Ecto neural progenitor cell (in vitro differentiated cells): Measurements from ENCODE around the gene RPS21.

Experiments used
- DNase-seq: peaks from one replicate; pipeline ENCODE4 v3.0.0-alpha.2; 2018; ENCODE audit warnings: low spot score

The RPS21 gene

DNA sequence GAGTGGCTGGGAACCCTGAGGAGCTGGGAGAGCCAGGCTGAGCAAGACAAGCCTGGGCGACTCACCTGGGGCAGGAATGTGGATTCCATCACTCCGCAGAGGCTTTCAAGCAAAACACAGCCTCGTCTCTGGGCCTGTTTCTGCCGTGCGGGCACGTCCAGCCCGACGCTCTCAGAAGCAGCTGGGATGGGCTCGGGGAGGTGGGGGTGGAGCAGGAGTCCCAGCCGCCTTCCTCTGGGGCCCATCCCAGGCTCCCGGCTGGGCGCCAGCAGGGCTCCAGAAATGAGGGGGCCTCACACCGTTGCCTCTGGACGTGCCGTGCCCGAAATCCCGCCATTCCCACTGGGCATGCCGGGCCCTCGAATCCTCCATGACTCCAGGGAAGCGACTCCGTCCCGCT is 8.7 kb upstream of the RPS21 start:
- DNase-seq, result no peak

DNA sequence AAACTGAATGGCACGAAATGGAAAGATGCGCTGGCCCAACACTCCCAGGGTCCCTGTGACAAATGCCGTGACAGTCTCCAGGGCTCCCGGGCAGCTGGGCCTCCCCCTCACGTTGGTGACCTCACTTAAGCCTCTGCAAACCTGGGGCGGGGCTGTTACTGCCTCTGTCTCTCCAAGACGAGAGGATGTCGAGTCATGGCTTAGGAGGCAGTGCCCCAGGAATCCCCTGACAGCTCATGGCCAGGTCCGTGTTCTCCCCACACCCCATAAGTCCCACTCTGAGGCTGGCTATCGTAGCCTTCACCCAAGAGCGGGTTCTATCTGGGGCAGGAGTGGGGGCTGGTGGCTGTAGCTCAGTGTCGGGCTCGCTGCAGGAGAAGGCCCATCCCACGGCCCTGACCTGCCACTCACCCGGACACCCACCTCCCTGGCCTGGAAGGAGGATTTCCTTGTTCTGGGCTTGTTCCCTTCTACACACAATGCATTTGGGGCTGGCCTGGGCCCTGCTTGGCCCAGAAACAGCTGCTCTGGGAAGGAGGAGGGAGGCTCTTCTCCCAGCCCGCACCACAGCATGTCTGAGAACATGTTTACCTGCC is 5.6 kb upstream of the RPS21 start:
- DNase-seq, result no peak

DNA sequence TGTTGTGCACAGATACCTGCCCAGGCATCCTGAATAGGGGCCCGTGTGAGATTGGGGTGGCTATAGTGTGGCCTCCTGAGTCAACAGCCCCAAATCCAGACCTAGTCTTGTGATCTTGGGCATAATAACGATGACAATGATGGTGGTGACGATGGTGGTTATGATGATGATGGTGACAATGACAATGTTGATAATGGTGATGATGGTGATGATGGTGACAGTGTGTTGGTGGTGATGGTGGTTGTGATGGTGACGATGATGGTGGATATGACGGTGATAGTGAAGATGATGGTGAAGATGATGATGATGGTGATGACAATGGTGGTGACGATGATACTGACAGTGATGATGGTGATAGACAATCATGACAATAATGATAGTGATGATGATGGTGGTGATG is 5.1 kb upstream of the RPS21 start:
- DNase-seq, result no peak

DNA sequence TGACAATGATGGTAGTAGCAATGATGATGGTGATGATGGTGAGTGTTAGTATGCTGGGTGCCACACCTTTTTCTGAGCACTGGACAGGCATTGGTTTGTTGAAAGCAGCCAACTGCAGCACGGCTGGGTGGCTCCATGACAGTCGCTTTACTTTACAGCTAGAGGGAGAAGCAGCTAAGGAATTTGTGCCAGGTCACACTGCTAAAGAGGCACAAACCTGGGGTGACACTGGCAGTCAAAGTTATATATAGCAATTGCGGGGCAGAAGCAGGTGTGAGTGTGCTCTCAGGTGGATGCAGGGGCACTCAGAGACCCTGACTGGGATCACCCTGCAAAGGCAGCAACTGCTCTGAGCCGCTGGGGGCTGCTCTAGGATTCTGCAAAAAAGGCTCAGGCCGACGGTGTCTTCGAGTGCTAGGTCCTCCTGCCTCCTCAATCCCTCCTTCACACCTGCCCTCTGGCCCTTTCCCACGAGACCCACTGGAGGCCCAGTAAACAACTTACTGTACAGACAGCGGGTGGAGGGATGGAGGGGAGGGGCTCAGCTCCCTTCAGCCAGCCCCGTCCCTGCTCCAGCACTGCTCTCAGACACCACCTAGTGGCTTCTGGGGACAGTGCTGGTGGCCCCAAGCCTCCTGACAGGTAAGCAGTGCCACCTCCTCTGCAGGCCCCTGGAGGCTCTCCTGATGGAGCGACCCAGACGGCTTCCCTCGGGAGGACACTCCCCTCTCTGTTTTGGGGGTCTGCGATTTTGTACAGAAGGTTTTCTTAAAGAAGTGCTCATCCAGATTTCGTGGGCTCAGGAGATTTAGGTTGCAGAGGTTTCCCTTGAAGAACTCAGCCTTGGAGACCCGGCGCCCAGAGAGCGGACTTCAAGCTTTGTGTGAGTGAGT is 4.4 kb upstream of the RPS21 start:
- peak; percentile 86 for DNase-seq

DNA sequence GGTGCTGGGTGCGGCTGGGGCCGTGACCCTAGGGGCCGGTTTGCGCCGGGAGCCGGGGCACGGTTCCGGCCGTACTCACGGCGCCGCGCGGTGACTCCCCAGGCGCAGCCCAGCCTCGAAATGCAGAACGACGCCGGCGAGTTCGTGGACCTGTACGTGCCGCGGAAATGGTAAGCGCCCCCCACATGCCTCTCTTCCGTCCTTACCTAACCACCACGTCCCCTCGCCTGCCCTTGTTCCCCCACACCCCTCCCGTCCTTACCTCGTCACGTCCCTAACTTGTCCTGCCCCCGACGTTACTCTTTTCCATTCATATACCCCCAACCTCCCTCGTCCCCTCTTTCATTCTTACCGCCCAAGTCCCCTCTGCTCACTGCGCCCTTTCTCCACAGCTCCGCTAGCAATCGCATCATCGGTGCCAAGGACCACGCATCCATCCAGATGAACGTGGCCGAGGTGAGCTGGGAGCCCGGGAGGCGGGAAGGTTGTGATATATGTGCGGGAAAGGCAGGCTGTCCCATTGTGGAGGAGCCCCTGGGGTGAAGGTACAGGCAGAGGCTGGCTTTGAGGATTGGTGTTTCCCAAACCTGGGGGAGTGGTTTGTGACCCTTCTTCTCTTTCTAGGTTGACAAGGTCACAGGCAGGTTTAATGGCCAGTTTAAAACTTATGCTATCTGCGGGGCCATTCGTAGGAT is 463 bp downstream of the RPS21 start:
- DNase-seq, result no peak

GRCh38 chr20:62387933-62388635 is 1.2 kb downstream of the RPS21 start:
- no peak for DNase-seq

- no peak for DNase-seq
These were observed 2.1 kb downstream of the RPS21 start for GRCh38 chr20:62388839-62389600.

DNA sequence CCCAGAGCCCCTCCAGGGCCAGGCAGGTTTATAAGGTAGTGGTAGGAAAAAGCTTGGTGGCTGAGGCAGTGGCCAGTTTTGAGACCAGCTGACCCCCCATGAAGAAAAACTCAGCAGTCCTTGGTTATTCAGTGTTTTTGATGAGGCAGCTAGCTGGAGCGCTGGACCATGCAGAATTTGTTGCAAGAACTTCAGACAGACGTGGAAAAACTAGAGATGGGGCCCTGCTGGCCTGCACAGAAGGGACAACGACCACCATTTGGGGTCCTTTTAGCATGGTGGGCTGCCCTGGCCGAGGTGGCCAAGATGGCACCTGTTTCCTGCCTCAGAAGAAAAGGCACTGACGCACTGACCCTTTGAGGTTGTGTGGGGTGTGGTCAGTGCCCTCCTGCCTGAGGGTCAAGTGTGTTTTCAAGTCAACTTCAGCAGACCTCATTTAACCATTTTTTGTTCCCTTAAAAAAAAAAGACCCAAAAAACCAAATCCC is 2.7 kb downstream of the RPS21 start:
- DNase-seq, result no peak

DNA sequence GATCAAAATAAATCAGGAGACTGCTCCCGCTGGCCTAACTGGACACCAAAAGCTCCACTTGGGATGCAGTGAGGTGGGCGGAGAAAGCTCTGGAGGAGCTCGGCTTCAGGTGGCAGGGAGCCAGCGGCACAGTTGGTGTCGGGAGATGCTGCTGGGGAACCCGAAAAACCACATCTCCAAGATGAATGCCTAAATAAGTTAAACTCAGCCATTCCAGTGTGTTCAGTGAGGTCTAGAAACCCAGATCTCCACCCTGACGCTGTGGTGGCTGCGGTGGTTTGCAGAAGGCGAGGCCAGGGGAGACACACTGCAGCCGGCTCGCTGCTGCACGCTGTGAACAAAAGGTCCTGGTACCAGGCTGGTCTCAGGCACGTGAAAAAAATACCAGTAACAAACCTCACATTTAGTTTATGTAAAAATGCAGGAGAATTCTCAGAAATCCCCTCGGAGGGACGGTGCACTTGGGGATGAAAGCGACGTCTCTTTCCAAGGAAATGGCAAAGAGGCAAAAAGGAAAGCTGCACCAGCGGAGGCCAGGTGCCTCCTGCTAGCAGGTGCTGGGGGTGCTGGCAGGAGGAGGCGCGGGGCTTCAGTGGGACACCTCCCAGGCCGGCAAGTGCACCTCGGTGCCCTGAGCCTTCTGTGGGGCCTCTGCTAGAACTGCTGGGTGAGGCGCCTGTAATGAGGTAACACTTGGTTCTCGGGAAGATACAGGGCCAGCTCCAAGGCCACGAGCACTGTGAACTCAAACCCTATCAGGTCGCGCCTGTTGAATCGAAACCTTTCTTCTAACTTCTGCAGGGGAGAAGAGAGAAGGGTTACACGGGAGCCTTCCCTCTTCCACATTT is 3.6 kb downstream of the RPS21 start:
- DNase-seq, result no peak

DNA sequence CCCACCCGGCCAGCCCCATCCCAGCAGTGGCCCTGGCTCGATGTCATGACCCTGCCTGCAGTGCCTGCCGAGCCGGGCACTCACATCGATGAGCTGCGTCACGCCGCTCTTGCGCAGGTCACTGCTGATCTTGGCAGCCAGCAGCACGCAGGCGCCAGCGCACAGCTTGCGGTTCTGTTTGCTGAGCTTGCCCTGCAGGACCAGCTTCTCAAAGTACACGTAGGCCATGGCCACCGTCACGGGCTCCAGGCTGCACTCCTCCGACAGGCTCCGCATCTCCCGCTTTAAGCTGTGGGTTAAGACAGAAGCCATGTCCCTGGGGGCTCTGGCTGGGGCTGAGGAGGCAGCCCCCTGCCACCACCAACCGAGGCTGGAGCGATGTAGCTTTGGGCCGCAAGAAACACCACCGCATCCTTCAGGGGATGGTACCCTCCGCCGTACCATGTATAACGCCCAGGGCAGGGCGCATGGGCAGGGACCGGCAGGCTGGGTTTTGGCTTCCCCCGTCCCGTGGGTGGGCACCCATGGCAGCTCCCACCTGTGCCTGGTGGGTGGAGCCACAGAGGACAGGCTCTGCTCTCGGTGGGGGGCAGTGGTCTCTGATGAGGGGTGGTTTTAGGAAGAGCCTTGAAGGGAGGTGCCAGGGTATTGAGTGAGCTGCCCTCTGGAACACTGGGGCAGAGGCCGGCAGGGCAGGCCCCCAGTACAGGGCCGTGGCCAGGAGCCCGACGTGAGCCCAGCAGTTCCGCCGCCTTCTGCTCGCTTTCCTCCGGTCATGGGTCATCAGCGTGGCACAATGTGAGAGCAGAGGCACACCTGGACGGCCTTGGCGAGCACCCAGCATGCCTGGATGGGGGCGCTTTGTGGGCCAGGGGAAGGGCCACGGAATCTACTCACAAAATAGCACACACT is 4.5 kb downstream of the RPS21 start:
- no peak for DNase-seq

GRCh38 chr20:62392077-62392418 is 5.1 kb downstream of the RPS21 start:
- no peak for DNase-seq

GRCh38 chr20:62392621-62393334 is 5.9 kb downstream of the RPS21 start:
- DNase-seq, result no peak

DNA sequence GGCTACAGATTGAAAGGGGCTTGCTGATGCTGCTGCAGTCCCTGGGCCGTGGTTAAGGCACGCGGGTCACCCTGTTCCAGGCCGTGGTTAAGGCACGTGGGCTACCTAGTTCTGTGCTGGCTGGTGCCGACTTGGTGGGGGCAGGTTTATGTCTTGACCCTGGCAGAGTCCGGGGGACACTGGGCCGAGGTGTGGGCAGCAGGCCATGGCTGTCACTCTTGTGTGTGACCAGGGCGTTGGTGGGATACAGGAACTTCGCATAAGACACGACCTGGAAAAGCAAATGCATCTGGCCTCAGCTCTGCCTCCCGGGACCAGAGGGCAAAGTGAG is 6.4 kb downstream of the RPS21 start:
- no peak for DNase-seq

DNA sequence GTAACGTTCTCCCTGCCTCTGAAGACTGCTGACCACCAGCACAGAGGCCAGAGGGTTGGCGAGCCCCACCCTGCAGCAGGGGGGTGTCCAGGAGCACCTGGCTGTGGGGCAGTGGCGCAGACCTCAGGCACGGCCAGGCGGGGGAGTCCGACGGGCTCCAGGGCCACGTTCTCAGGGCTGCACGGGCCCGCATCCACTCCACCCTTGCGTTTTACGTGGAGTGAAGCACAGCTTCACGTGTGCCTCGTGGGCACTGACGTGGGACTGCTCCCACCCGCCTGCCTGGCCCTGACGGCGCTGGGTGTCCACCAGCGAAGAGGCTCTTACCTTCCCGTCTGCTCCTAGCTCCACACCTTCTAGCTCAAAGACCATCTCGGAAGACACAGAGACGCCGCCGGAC is 6.9 kb downstream of the RPS21 start:
- no peak for DNase-seq

DNA sequence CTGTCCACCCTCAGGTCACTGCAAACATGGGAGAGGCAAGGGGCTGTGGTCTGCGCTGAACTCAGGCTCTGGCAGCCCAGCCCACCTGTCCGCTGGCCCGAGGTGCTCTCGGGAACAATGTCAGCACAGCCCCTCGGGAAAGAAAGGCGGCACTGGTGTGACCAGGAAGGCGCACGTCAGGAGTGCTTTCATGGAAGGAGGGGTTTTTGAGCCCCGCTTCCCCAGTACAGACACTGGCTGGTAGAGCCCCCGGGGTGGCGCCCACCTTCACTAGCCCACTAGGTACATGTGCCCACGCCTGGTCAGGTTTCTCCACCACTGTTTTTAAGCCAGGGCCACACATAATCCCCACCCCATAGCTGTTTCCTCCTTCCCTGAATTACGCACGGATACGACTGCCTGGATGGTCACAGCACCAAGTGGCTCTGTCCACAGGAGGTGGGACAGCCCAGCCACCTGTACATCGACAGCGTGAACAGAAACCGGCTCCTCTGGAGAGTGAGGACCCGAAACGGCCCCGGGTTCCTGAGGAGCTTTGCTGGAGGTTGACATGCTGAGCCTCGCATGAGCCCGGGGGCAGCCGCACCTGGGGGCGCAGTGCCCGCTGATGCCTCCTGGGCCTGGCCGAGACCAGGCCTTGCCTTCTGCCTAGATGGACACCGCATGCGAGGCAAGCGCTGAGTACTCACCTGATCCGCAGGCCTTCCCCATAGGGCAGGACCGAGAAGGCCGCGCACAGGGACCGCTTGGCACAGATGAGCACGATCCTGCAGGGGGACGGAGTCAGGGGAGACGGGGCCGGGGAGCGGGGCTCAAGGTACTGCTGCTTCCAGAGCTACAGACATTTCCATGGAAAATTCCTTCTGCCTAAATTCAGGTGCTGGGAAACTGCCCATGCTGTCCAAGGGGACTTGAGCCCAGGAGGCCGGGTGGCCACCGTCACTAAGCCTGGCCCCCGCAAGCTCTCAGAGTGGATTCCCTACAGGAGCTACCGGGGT is 7.6 kb downstream of the RPS21 start:
- no peak for DNase-seq

DNA sequence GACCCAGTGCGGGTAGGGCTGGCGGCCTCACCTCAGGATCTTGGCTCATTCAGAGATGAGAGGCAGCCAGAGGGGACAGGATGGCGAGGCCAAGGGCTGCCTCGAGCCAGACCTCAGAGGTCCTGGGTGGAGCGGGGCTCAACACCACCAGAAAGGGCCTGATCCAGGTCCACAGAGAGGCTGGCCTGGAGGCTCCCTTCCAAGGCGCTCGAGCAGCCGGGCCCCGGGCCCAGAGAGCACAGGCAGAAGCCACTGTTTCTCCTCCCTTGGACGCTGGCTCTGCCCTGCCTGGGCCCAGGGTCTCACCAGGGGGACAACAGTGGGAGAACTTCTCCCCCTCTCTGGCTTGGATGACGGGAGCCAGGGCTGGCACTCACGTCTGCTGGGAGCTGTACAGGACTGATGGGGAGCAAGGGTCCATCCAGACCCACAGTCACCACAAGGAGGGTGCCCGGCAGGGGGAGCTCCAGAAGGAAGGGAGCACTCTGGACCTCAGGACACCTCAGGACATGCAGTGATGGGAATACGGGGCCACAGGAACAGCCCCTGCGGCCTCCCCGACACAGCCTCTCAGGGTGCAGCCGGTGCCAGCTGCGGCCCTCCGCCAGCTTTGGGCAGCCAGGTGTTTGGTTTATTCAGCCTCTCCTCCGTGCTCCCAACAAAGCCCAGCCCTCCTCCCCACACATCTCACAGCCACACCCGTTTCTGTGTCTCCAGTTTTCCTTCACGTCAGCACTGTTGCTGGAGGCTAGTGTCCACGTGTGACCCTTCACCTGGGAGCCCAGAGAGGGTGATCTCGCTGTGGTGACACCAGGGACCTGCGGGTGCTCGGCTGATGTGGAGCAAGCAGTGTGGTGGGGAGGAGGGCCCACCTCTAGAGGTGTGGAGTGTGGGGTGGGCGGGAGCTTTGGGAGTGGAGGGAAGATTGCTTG is 8.7 kb downstream of the RPS21 start:
- DNase-seq, result no peak
